Glomerular visceral epithelial cell (primary cell): ENCODE data around the gene ACSL4.
"Not testable (repeated sequence)": the region's sequence is repeated elsewhere in the genome, so short reads cannot be mapped to it uniquely, and the experiment has no call there.

Source experiments
- DNase-seq: peaks from one replicate; pipeline ENCODE4 v3.0.0-alpha.2; 2016; ENCODE audit errors: extremely low spot score

ACSL4 gene

GRCh38 chrX:109672239-109672638 lies 60.8 kb downstream of the ACSL4 start:
- no peak for DNase-seq

- not testable (repeated sequence) for DNase-seq
Measured at GRCh38 chrX:109671170-109671569, 61.9 kb downstream of the ACSL4 start.

GRCh38 chrX:109667986-109668385 lies 65.1 kb downstream of the ACSL4 start:
- DNase-seq, result no peak

- no peak for DNase-seq
Measured at GRCh38 chrX:109660435-109661143, 72.5 kb downstream of the ACSL4 start.

DNA sequence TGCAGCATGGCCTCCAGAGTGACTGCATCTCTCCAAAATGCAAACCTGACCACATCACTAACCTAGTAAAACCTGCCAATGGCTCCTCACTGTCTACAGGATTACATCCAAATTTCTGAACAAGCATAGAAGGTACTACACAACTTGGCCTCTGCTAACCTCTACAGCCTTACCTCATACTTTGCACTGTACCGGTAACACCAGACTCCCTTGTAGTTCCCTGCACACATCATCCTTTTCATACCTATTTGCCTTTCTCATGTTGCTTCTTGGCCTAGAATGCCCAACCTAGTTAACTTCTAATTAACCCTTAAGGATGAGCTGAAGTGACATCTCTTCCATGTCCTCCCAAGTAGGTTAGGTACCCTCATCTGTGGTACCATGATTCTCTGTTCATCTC lies 74.7 kb downstream of the ACSL4 start:
- no peak for DNase-seq

GRCh38 chrX:109657364-109657763 lies 75.7 kb downstream of the ACSL4 start:
- not testable (repeated sequence) for DNase-seq

- no peak for DNase-seq
Measured at GRCh38 chrX:109656774-109657173, 76.3 kb downstream of the ACSL4 start.

GRCh38 chrX:109655502-109656201 lies 77.4 kb downstream of the ACSL4 start:
- no peak for DNase-seq

DNA sequence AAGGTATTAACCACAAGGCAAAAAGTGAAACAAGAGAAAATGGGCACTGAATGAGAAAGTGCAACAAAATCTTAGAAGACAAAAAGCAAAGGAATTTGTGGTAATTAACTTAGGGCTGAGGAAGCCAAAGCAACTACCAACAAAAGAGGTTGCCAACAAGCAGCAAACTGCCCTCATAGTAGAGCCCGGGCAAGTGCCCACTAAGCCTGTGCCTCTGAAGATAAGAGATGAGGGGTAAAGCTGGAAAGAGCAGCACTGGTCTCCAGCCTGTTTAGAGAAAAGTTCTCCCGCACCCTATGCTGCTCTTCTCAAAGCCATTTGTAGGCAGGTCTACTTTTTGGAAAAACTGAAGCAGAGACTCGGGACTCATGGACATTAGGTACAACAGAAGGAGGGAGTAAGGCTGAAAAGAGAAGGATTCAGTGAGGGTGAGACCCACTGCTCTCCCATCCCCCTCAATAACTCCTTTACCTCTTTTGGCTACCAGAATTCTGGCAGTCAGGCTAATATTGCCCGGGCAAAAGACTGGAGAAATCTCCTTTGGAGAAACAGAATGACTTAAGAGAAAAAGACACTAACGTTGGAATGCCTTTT lies 78.4 kb downstream of the ACSL4 start:
- no peak for DNase-seq

GRCh38 chrX:109644671-109645070 lies 88.4 kb downstream of the ACSL4 start:
- not testable (repeated sequence) for DNase-seq

DNA sequence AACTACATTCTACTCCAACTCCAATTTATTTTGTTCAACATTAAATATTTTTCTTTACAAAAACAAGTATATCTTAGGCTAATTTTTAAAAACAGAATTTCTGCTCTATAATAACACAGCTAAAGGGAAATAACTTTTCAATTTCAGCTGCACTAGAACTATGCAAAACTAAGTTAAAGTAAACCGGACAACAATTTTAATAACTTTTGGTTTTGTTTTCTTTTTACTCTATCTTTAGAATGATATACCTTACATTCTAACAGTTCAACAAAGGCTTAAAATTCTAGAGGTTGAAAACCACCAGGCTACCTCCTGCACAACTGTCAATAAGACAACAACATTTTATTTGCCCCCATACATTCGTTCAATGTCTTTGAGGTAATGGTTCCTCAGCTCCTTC lies 89.4 kb downstream of the ACSL4 start:
- no peak for DNase-seq

- no peak for DNase-seq
Measured at GRCh38 chrX:109638158-109638557, 94.9 kb downstream of the ACSL4 start.

- not testable (repeated sequence) for DNase-seq
Measured at GRCh38 chrX:109637477-109637876, 95.6 kb downstream of the ACSL4 start.

GRCh38 chrX:109635146-109635545 lies 97.9 kb downstream of the ACSL4 start:
- DNase-seq, result peak; percentile 3

DNA sequence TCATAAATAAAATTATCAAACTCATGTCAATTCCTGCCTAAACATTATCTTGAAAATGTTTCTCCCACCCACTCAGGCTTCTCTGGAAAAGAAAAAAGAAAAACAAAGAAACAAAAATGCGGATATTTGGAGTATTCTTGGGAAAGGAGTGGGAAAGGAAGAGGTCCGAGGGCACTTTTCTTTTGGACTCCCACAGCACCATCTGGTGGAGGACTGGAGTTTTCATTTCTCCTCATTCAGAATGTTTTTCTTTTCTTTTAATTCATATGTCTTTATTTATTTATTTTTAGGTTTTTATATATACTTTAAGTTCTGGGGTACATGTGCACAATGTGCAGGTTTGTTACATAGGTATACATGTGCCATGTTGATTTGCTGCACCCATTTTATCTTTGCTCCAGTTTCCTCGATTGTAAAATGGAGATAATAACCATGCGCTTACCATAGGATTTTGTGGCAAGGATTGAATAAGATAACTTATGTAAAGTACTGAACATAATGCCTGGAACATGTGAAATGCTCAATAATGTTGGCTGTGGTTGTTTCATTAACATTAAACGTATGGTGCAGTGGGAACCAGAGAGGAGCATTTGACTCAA lies 100.1 kb downstream of the ACSL4 start:
- DNase-seq, result peak; percentile 6

DNA sequence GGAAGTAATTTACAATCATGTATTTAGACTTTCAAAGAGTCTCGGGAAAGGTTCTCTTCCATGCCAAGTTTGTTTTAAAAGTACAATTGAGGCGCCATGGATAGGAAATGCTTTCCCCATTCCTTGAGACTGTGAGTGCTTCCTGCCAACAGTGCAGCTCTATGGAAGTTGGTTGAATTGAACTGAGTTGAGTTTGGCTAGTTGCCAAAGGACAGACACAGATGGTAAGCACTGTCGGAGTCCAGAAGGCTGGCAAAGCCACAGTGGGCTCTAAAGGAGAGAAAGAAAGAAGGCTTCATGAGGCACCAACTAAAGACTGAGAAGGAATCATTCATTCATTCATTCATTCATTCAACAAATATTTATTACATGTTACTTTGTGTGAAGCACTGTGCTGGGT lies 103.7 kb downstream of the ACSL4 start:
- no peak for DNase-seq

DNA sequence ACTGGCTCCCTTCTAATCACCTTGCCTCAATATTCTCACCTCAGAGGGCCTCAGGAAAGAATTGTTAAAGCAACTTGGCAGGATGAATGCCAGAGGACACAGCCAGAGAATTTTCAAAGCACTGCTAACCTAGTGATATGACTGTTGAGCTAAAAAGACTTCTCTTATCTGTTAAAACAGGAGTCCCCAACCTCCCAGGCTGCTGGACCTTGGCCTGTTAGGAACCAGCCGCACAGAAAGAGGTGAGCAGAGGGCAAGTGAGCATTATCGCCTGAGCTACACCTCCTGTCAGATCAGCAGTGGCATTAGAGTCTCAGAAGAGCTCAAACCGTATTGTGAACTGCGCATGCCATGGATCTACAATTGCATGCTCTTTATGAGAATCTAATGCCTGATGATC lies 106.4 kb downstream of the ACSL4 start:
- no peak for DNase-seq

DNA sequence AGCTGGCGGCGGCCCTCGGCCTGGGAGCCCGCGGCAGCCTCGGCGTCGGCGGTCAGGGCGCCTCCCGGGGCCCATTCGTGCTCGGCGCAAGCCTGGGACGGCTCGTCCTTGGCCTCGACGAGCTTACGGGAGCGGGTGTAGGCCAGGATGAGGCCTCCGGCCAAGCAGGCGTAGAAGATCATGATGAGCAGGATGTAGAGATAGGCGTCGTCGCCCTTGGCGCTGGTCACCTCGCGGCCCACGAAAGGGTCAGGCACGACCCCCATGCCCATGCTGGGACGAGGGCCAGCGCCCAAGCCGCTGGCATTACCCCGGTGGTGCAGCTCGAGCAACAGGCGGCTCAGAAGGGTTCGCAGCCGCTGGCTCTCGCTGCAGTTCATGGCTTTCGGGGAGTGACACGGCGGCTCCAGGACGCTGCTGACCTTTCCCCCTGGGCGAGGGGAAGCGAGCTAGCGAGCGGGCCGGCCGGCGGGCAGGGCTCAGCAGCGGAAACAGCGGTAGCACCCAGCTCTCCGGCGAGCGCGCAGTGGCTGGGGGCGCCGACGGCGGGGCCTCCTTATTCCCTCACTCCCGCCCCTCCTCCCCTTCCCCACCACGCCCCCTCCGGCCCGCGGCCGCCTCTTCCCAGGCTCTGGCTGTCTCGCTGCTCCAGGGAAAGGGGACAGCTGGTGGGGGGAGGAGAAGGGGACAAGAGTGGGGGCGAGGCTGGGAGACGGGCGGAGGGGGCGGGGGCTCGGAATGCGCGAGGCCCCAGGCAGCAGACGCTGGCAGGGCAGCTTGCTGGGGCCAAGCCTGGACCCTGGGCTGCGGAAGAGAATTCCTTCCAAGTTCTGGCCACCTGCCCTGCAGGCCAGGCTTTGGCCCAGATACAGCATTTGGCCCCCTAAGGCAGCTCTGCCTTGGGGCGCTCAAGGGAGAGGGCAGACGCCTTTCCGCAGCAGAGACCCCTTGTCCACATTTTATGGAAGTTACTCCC lies 108.1 kb downstream of the ACSL4 start, which contains the start of gene KCNE5:
Gene KCNE5 (minus strand): TSS at position 532 of the 976 bp plus-strand sequence. CDS start 152 bp downstream, at position 380.
- no peak for DNase-seq

- no peak for DNase-seq
Measured at GRCh38 chrX:109623997-109624396, 109.1 kb downstream of the ACSL4 start.

DNA sequence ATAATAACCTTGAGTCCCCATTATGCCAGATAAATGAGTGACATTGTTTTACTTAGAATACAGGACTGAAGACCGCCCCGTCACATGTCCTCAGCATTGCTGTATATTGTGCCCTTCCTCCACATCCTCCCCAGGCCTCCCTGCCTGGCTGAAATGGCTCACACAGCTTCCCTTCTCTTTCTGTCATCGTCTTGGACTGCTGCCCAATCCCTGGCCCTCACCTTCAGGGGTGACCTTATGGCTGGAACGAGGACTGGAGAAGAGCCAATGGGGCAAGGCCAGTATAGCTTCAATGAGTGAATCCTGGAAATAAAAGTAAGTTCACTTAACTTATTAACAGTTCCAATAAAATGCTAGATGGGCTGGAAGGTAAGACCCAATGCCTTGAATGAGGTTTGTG lies 110.8 kb downstream of the ACSL4 start:
- DNase-seq, result no peak

DNA sequence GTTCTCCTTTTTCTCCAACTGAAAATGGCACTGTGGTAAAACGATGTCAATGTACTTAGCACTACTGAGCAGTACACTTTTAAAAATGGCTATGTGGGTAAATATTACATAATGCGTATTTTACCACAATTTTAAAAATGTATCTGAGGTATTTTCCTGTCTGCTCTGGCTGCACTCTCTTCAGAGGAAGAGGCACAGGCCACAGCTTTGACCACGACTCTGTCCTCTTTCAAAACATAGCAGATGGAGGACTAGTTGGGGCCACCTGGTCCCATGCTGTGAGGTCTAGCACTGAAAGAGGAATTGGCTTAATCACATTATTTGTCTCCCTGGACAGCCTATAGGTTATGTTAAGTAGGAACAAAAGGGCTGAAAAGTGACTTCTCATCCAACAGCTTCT lies 113.3 kb downstream of the ACSL4 start:
- no peak for DNase-seq
